OCI-LY7 (cell line): ENCODE data around the gene PLTP. TPM values are rescaled to one million over a fixed set of nuclear protein-coding genes. Genes with fewer than 3 reads are reported as not detected.

Source experiments
- BruUV-seq: library from RNA; stranded (reverse); fragments of 400-500 nt; replicated peaks from 2 replicates; lab custom pipeline; 2021; lab: Mats Ljungman, UMichigan
- CTCF ChIA-PET: fragments of 300-600 bp; sonication (Branson Sonifier 250); formaldehyde crosslinking; loops from one replicate; lab custom pipeline; 2022; ENCODE audit warnings: antibody characterized with exemption; ENCODE audit not compliant: unreplicated experiment; lab: Charles Lee
- POLR2A ChIA-PET: fragments of 300-600 bp; sonication (Branson Sonifier 250); formaldehyde crosslinking; loops from one replicate; lab custom pipeline; 2022; ENCODE audit warnings: antibody characterized with exemption; lab: Charles Lee
- DNase-seq: peaks from one replicate; pipeline ENCODE4 v3.0.0-alpha.2; 2015; ENCODE audit warnings: low spot score
- H2AFZ ChIP-seq: fragments of 200-600 bp; sonication (generic), shearing (Covaris generic); 2 replicates; pipeline ENCODE4 v1.6.1; 2014; ENCODE audit warnings: mild to moderate bottlenecking, antibody characterized with exemption, low read length, moderate library complexity
- H3K27ac ChIP-seq: fragments of 200-600 bp; sonication (generic); 2 replicates; pipeline ENCODE4 v1.5.1; 2014; ENCODE audit warnings: mixed run types, low read depth, mild to moderate bottlenecking, moderate library complexity, low read length, inconsistent platforms; ENCODE audit not compliant: poor library complexity, severe bottlenecking
- H3K36me3 ChIP-seq: fragments of 200-600 bp; sonication (generic); 2 replicates; pipeline ENCODE4 v1.6.1; 2014; ENCODE audit warnings: mild to moderate bottlenecking, antibody characterized with exemption, low read length, moderate library complexity, mixed read lengths; ENCODE audit not compliant: insufficient read depth
- H3K4me1 ChIP-seq: fragments of 200-600 bp; sonication (generic); 2 replicates; pipeline ENCODE4 v1.5.1; 2014; ENCODE audit warnings: mild to moderate bottlenecking, low read length; ENCODE audit not compliant: insufficient read depth, poor library complexity, severe bottlenecking
- H3K4me2 ChIP-seq: fragments of 200-600 bp; sonication (generic); 2 replicates; pipeline ENCODE4 v1.6.1; 2014; ENCODE audit warnings: mild to moderate bottlenecking, low read length
- H3K4me3 ChIP-seq: fragments of 200-600 bp; sonication (generic); 2 replicates; pipeline ENCODE4 v1.5.1; 2014; ENCODE audit warnings: mild to moderate bottlenecking, low read depth, low read length; ENCODE audit not compliant: poor library complexity, severe bottlenecking
- H3K79me2 ChIP-seq: fragments of 200-600 bp; sonication (generic); 2 replicates; pipeline ENCODE4 v1.6.1; 2016; ENCODE audit warnings: low read depth, mild to moderate bottlenecking, low read length, moderate library complexity, mixed read lengths; ENCODE audit not compliant: insufficient read depth
- H3K9me2 ChIP-seq: fragments of 200-600 bp; sonication (generic); 2 replicates; pipeline ENCODE4 v1.6.1; 2016; ENCODE audit warnings: mild to moderate bottlenecking, low read length, mixed read lengths; ENCODE audit not compliant: insufficient read depth
- H3K9me3 ChIP-seq: fragments of 200-600 bp; sonication (generic); 2 replicates; pipeline ENCODE4 v1.6.1; 2014; ENCODE audit warnings: mild to moderate bottlenecking, mixed run types, low read length, mixed read lengths
- H4K20me1 ChIP-seq: fragments of 200-600 bp; sonication (generic); 2 replicates; pipeline ENCODE4 v1.6.1; 2014; ENCODE audit warnings: mild to moderate bottlenecking, antibody characterized with exemption, low read length, moderate library complexity, mixed read lengths; ENCODE audit not compliant: insufficient read depth
- CTCF ChIP-seq: fragments of 200-600 bp; sonication (generic); conservative IDR thresholded peaks from 2 replicates; pipeline ENCODE4 v1.5.1; 2014; ENCODE audit warnings: mild to moderate bottlenecking, antibody characterized with exemption, low read length, moderate library complexity, mixed read lengths
- EZH2phosphoT487 ChIP-seq: fragments of 200-600 bp; sonication (generic); IDR thresholded peaks from 2 replicates; pipeline ENCODE4 v1.6.1; 2018; ENCODE audit warnings: low read depth, borderline replicate concordance, mild to moderate bottlenecking, mixed run types, antibody characterized with exemption, low read length, moderate library complexity, mixed read lengths
- intact Hi-C: fragments of 100-400 bp; cut with micrococcal nuclease; formaldehyde crosslinking; loops from one replicate; pipeline ENCODE4 v1.10.0; 2022; ENCODE audit not compliant: unreplicated experiment
- total RNA-seq, 2 experiments: library from RNA; depleted of rRNA in 1 of 2; stranded (reverse); fragments of >200 nt in 1 of 2; shearing (Covaris generic) in 1 of 2; gene quantifications; 2 replicates each; pipeline ENCODE4 v1.2.3, GENCODE V29; 2014 to 2022

PLTP gene
- total RNA-seq, 2 experiments from 2014 or later: 12.7 to 17.1 TPM

GRCh38 chr20:45948742-45949541, 37.0 kb upstream of the PLTP start:
- TF ChIP-seq CTCF (no peak), EZH2phosphoT487 (no peak)
- Histone ChIP-seq H3K4me3 (no peak overlapping the region), H3K27ac (no peak overlapping the region), H3K9me2 (no peaks in the 10 kb centered on the region), H3K9me3 (no peaks in the 10 kb centered on the region), H4K20me1 (no peaks in the 10 kb centered on the region), H3K4me1 (peaks cover 8% of the 10 kb centered on the region), H3K4me2 (no peak overlapping the region), H3K79me2 (no peaks in the 10 kb centered on the region), H3K36me3 (peaks cover 97% of the 10 kb centered on the region), H2AFZ (no peak overlapping the region)
- ChIA-PET CTCF (no interaction called here), POLR2A (interaction anchor here (2.0 kb wide), 1 partner anchor 15 kb away, joined by 4 read pairs; the partner anchor contains the start of gene PCIF1)
- TSS peak; percentile 48 for BruUV-seq
- intact Hi-C loops: no loop called here
- no peak for DNase-seq

- Histone ChIP-seq H3K27ac (no peak overlapping the region), H4K20me1 (no peaks in the 10 kb centered on the region), H3K79me2 (no peaks in the 10 kb centered on the region), H3K4me2 (no peak overlapping the region), H3K4me3 (no peak overlapping the region), H2AFZ (no peak overlapping the region), H3K9me3 (no peaks in the 10 kb centered on the region), H3K4me1 (peaks cover 8% of the 10 kb centered on the region), H3K9me2 (no peaks in the 10 kb centered on the region), H3K36me3 (peaks cover 99% of the 10 kb centered on the region)
- POLR2A ChIA-PET: interaction anchor here (2.0 kb wide), 1 partner anchor 14 kb away, joined by 4 read pairs; the partner anchor contains the start of gene PCIF1
- intact Hi-C loops: no loop called here
- TF ChIP-seq CTCF: no peak
- TF ChIP-seq EZH2phosphoT487: no peak
- BruUV-seq: no TSS peak
- no peak for DNase-seq
- CTCF ChIA-PET: no interaction called here
Observed at GRCh38 chr20:45948261-45948733, 36.3 kb upstream of the PLTP start.
